Mesothelial cell of epicardium (in vitro differentiated cells): ENCODE data around the gene ITGB4. TPM values are rescaled to one million over a fixed set of nuclear protein-coding genes. Genes with fewer than 3 reads are reported as not detected.
"Not testable (repeated sequence)": the region's sequence is repeated elsewhere in the genome, so short reads cannot be mapped to it uniquely, and the experiment has no call there.

Experiments used
- DNase-seq, 2 experiments: peaks; one replicate each; pipeline ENCODE4 v3.0.0; 2021; ENCODE audit warnings: low spot score in 2 of 2; ENCODE audit not compliant: unreplicated experiment in 2 of 2
- H3K27ac Mint-ChIP-seq: 2 replicates; pipeline ENCODE4 v1.8.0; 2021; ENCODE audit warnings: mixed read lengths
- H3K27me3 Mint-ChIP-seq: 2 replicates; pipeline ENCODE4 v1.8.0; 2021; ENCODE audit warnings: low read depth, mixed read lengths
- H3K36me3 Mint-ChIP-seq: 2 replicates; pipeline ENCODE4 v1.8.0; 2021; ENCODE audit warnings: mixed read lengths
- H3K4me1 Mint-ChIP-seq: 2 replicates; pipeline ENCODE4 v1.8.0; 2021; ENCODE audit warnings: mixed read lengths
- H3K4me3 Mint-ChIP-seq: 2 replicates; pipeline ENCODE4 v1.8.0; 2021; ENCODE audit warnings: mild to moderate bottlenecking, moderate library complexity, mixed read lengths
- H3K9me3 Mint-ChIP-seq: 2 replicates; pipeline ENCODE4 v1.8.0; 2021; ENCODE audit warnings: mixed read lengths
- CTCF ChIP-seq: fragments of 200-600 bp; sonication (generic); IDR thresholded peaks from one replicate; pipeline ENCODE4 v1.5.0; 2021; ENCODE audit warnings: antibody characterized with exemption; ENCODE audit not compliant: unreplicated experiment
- total RNA-seq: library from RNA; stranded (reverse); gene quantifications from 3 replicates; pipeline ENCODE4 v1.2.1, GENCODE V29; 2021

ITGB4 gene
- total RNA-seq, 1 donor from 2014 or later = 117 TPM

- Mint-ChIP-seq H3K27me3 (no peaks in the 10 kb centered on the region), H3K4me3 (no peak overlapping the region), H3K27ac (no peak overlapping the region), H3K9me3 (no peaks in the 10 kb centered on the region), H3K36me3 (peaks cover 19% of the 10 kb centered on the region), H3K4me1 (peaks cover 27% of the 10 kb centered on the region)
- no peak for DNase-seq
- no peak for TF ChIP-seq CTCF
Measured at GRCh38 chr17:75773808-75774470, 52.7 kb downstream of the ITGB4 start.

GRCh38 chr17:75774471-75774990, 53.3 kb downstream of the ITGB4 start:
- no peak for TF ChIP-seq CTCF
- Mint-ChIP-seq H3K4me1 (peaks cover 27% of the 10 kb centered on the region), H3K4me3 (no peak overlapping the region), H3K36me3 (peaks cover 20% of the 10 kb centered on the region), H3K27me3 (peaks cover under 1% of the 10 kb centered on the region), H3K9me3 (no peaks in the 10 kb centered on the region), H3K27ac (no peak overlapping the region)
- DNase-seq = no peak

- Mint-ChIP-seq H3K27ac (peak overlapping the region; percentile 83), H3K36me3 (peaks cover 22% of the 10 kb centered on the region), H3K4me3 (peak overlapping the region; percentile 8), H3K4me1 (peaks cover 30% of the 10 kb centered on the region), H3K9me3 (no peaks in the 10 kb centered on the region), H3K27me3 (peaks cover 1% of the 10 kb centered on the region)
- TF ChIP-seq CTCF = no peak
- no peak for DNase-seq
Measured at GRCh38 chr17:75774991-75775668, 53.9 kb downstream of the ITGB4 start.

- DNase-seq = no peak
- TF ChIP-seq CTCF = no peak
- no peaks in the 10 kb centered on the region for H3K9me3 Mint-ChIP-seq
- peak overlapping the region; percentile 97 for H3K4me3 Mint-ChIP-seq
- H3K27me3 Mint-ChIP-seq = peaks cover 1% of the 10 kb centered on the region
- H3K36me3 Mint-ChIP-seq = peaks cover 22% of the 10 kb centered on the region
- peak overlapping the region; percentile 83 for H3K27ac Mint-ChIP-seq
- peaks cover 31% of the 10 kb centered on the region for H3K4me1 Mint-ChIP-seq
Measured at GRCh38 chr17:75776386-75777295, 55.4 kb downstream of the ITGB4 start.

GRCh38 chr17:75777296-75777922, 56.1 kb downstream of the ITGB4 start:
- Mint-ChIP-seq H3K27ac (peak overlapping the region; percentile 83), H3K4me1 (peaks cover 31% of the 10 kb centered on the region), H3K27me3 (peaks cover 1% of the 10 kb centered on the region), H3K4me3 (peak overlapping the region; percentile 97), H3K36me3 (peaks cover 22% of the 10 kb centered on the region), H3K9me3 (no peaks in the 10 kb centered on the region)
- no peak for TF ChIP-seq CTCF
- no peak for DNase-seq

- DNase-seq, H3K9me3 Mint-ChIP-seq, H3K27me3 Mint-ChIP-seq: not testable (repeated sequence)
- H3K4me3 Mint-ChIP-seq = peak overlapping the region; percentile 97
- peaks cover 35% of the 10 kb centered on the region for H3K4me1 Mint-ChIP-seq
- H3K27ac Mint-ChIP-seq = peak overlapping the region; percentile 91
- peaks cover 22% of the 10 kb centered on the region for H3K36me3 Mint-ChIP-seq
Measured at GRCh38 chr17:75778066-75778860, 57.0 kb downstream of the ITGB4 start.
